Mucosa of stomach (tissue), 1 donor: ENCODE results near the gene DVL1.

Experiments
- H3K27me3 ChIP-seq: one replicate; pipeline ENCODE4 v1.7.0; 2013; ENCODE audit warnings: mild to moderate bottlenecking, low read length; ENCODE audit not compliant: control insufficient read depth, insufficient read depth
- H3K36me3 ChIP-seq: one replicate; pipeline ENCODE4 v1.7.0; 2013; ENCODE audit warnings: low read length; ENCODE audit not compliant: control insufficient read depth, insufficient read depth
- H3K4me1 ChIP-seq: one replicate; pipeline ENCODE4 v1.7.0; 2013; ENCODE audit warnings: mild to moderate bottlenecking, low read length; ENCODE audit not compliant: control insufficient read depth, insufficient read depth
- H3K4me3 ChIP-seq: one replicate; pipeline ENCODE4 v1.7.0; 2013; ENCODE audit warnings: low read length
- H3K9ac ChIP-seq: one replicate; pipeline ENCODE4 v1.7.0; 2013; ENCODE audit warnings: mild to moderate bottlenecking, low read length, moderate library complexity
- H3K9me3 ChIP-seq: one replicate; pipeline ENCODE4 v1.7.0; 2013; ENCODE audit warnings: mild to moderate bottlenecking, low read length, moderate library complexity; ENCODE audit not compliant: control insufficient read depth
- donor health status: Pancreatic carcinoma.

DVL1 gene

GRCh38 chr1:1349256-1350012, at the start of gene DVL1:
DVL1 (minus strand) TSS chr1:1349418; CDS start chr1:1349065, 353 bp downstream.
- H3K36me3 ChIP-seq: no peaks in the 10 kb centered on the region
- no peaks in the 10 kb centered on the region for H3K9me3 ChIP-seq
- peak within 1 kb of the TSS; percentile 72 for H3K9ac ChIP-seq
- peaks cover 42% of the 10 kb centered on the region for H3K4me1 ChIP-seq
- peak within 1 kb of the TSS; percentile 60 for H3K4me3 ChIP-seq
- peaks cover 27% of the 10 kb centered on the region for H3K27me3 ChIP-seq

- H3K9ac ChIP-seq: peak overlapping the region; percentile 87
- H3K9me3 ChIP-seq: no peaks in the 10 kb centered on the region
- H3K4me1 ChIP-seq: peaks cover 27% of the 10 kb centered on the region
- no peaks in the 10 kb centered on the region for H3K27me3 ChIP-seq
- peak overlapping the region; percentile 80 for H3K4me3 ChIP-seq
- peaks cover 18% of the 10 kb centered on the region for H3K36me3 ChIP-seq
These were observed 49.5 kb upstream of the DVL1 start for GRCh38 chr1:1398677-1399186.

GRCh38 chr1:1397839-1398523, 48.8 kb upstream of the DVL1 start:
- Histone ChIP-seq H3K9ac (peak overlapping the region; percentile 87), H3K36me3 (peaks cover 25% of the 10 kb centered on the region), H3K27me3 (no peaks in the 10 kb centered on the region), H3K4me3 (peak overlapping the region; percentile 80), H3K4me1 (peaks cover 27% of the 10 kb centered on the region), H3K9me3 (no peaks in the 10 kb centered on the region)

- Histone ChIP-seq H3K4me1 (peaks cover 18% of the 10 kb centered on the region), H3K36me3 (peaks cover 43% of the 10 kb centered on the region), H3K9me3 (no peaks in the 10 kb centered on the region), H3K27me3 (no peaks in the 10 kb centered on the region), H3K4me3 (no peak overlapping the region), H3K9ac (no peak overlapping the region)
These were observed 45.9 kb upstream of the DVL1 start for GRCh38 chr1:1395166-1395565.

- H3K4me3 ChIP-seq: no peak overlapping the region
- H3K9ac ChIP-seq: no peak overlapping the region
- no peaks in the 10 kb centered on the region for H3K27me3 ChIP-seq
- peaks cover 15% of the 10 kb centered on the region for H3K4me1 ChIP-seq
- H3K36me3 ChIP-seq: peaks cover 52% of the 10 kb centered on the region
- H3K9me3 ChIP-seq: no peaks in the 10 kb centered on the region
These were observed 44.9 kb upstream of the DVL1 start for GRCh38 chr1:1394116-1394515.

- no peak overlapping the region for H3K4me3 ChIP-seq
- no peak overlapping the region for H3K9ac ChIP-seq
- peaks cover 53% of the 10 kb centered on the region for H3K36me3 ChIP-seq
- no peaks in the 10 kb centered on the region for H3K9me3 ChIP-seq
- no peaks in the 10 kb centered on the region for H3K27me3 ChIP-seq
- peaks cover 14% of the 10 kb centered on the region for H3K4me1 ChIP-seq
These were observed 44.2 kb upstream of the DVL1 start for GRCh38 chr1:1393428-1393827.

GRCh38 chr1:1393014-1393413, 43.8 kb upstream of the DVL1 start:
- Histone ChIP-seq H3K4me1 (peaks cover 10% of the 10 kb centered on the region), H3K4me3 (no peak overlapping the region), H3K36me3 (peaks cover 55% of the 10 kb centered on the region), H3K9me3 (no peaks in the 10 kb centered on the region), H3K27me3 (no peaks in the 10 kb centered on the region), H3K9ac (no peak overlapping the region)

GRCh38 chr1:1391225-1391624, 42.0 kb upstream of the DVL1 start:
- H3K4me3 ChIP-seq: no peak overlapping the region
- no peaks in the 10 kb centered on the region for H3K4me1 ChIP-seq
- H3K36me3 ChIP-seq: peaks cover 61% of the 10 kb centered on the region
- no peak overlapping the region for H3K9ac ChIP-seq
- H3K9me3 ChIP-seq: no peaks in the 10 kb centered on the region
- H3K27me3 ChIP-seq: no peaks in the 10 kb centered on the region

- H3K27me3 ChIP-seq: no peaks in the 10 kb centered on the region
- no peaks in the 10 kb centered on the region for H3K4me1 ChIP-seq
- no peak overlapping the region for H3K9ac ChIP-seq
- no peaks in the 10 kb centered on the region for H3K9me3 ChIP-seq
- peaks cover 66% of the 10 kb centered on the region for H3K36me3 ChIP-seq
- H3K4me3 ChIP-seq: no peak overlapping the region
These were observed 41.5 kb upstream of the DVL1 start for GRCh38 chr1:1390675-1391074.

GRCh38 chr1:1388078-1388472, 38.9 kb upstream of the DVL1 start:
- peaks cover 53% of the 10 kb centered on the region for H3K36me3 ChIP-seq

GRCh38 chr1:1387098-1388077, 38.2 kb upstream of the DVL1 start:
- no peaks in the 10 kb centered on the region for H3K9me3 ChIP-seq
- H3K36me3 ChIP-seq: peaks cover 47% of the 10 kb centered on the region
- H3K9ac ChIP-seq: no peak overlapping the region
- H3K4me3 ChIP-seq: no peak overlapping the region
- H3K4me1 ChIP-seq: no peaks in the 10 kb centered on the region
- H3K27me3 ChIP-seq: no peaks in the 10 kb centered on the region

More at GRCh38 chr1:1388078-1388472, 38.9 kb upstream of the DVL1 start:
- Histone ChIP-seq H3K27me3 (no peaks in the 10 kb centered on the region), H3K4me1 (no peaks in the 10 kb centered on the region), H3K9me3 (no peaks in the 10 kb centered on the region), H3K4me3 (no peak overlapping the region), H3K9ac (no peak overlapping the region)
